PFSK-1 (cell line): ENCODE measurements around the gene VARS2.

ENCODE experiments used
- FOXP2 ChIP-seq: optimal IDR thresholded peaks from 2 replicates; pipeline ENCODE3; 2011; ENCODE audit warnings: borderline replicate concordance, control low read depth, inconsistent platforms; ENCODE audit not compliant: insufficient read depth; ENCODE audit errors: extremely low read length, extremely low read depth
- POLR2AphosphoS5 ChIP-seq: IDR thresholded peaks from 2 replicates; pipeline ENCODE4 v1.6.1; 2012; ENCODE audit warnings: low read depth, mild to moderate bottlenecking, control low read depth, low read length, moderate library complexity
- REST ChIP-seq, 2 experiments: IDR thresholded peaks; 2 replicates each; pipeline versions ENCODE4 v1.6.1 to v1.8.0; 2011 to 2012; ENCODE audit warnings: low read depth in 2 of 2, low read length in 2 of 2, control low read depth in 1 of 2, inconsistent platforms in 1 of 2, mild to moderate bottlenecking in 1 of 2, moderate library complexity in 1 of 2; ENCODE audit not compliant: insufficient read depth in 1 of 2
- SIN3A ChIP-seq: IDR thresholded peaks from 2 replicates; pipeline ENCODE4 v1.6.1; 2012; ENCODE audit warnings: mild to moderate bottlenecking, low read length, moderate library complexity, borderline replicate concordance; ENCODE audit not compliant: insufficient read depth
- TAF1 ChIP-seq: IDR thresholded peaks from 2 replicates; pipeline ENCODE4 v1.6.1; 2012; ENCODE audit warnings: low read length, control low read depth, borderline replicate concordance; ENCODE audit not compliant: insufficient read depth

GRCh38 chr6:30951907-30952469 is 38.0 kb downstream of the VARS2 start:
- TF ChIP-seq POLR2AphosphoS5 (no peak), REST (IDR thresholded peaks at IDR 0.05; ENCODE audit: insufficient read depth in 1 of 2, low read depth in 2 of 2, low read length in 2 of 2) (no peak), FOXP2 (no peak), TAF1 (no peak), SIN3A (no peak)
